Suprapubic skin (tissue), 4 donors: ENCODE results near the gene SIRPA.

Source experiments
- EP300 ChIP-seq: sonication (generic); formaldehyde crosslinking; IDR thresholded peaks from one replicate; pipeline ENCODE4 v1.6.1; 2017; ENCODE audit warnings: antibody characterized with exemption
- POLR2A ChIP-seq, 2 donors: fragments of 450-650 bp; IDR thresholded peaks; one replicate each; pipeline ENCODE4 v1.6.1; 2017; ENCODE audit warnings: antibody characterized with exemption in 2 of 2, mild to moderate bottlenecking in 2 of 2, moderate library complexity in 2 of 2
- POLR2AphosphoS5 ChIP-seq, 3 donors: sonication (generic); formaldehyde crosslinking; IDR thresholded peaks; one replicate each; pipeline ENCODE4 v1.6.1; 2017; ENCODE audit warnings: antibody characterized with exemption in 3 of 3
- TF ChIP-seq, protein P1 (sequence below), 2 donors: fragments of 200-600 bp in 1 of 2; fragments of 450-650 bp in 1 of 2; sonication (generic) in 1 of 2; IDR thresholded peaks; one replicate each; pipeline ENCODE4 v1.5.1; 2016 to 2019; ENCODE audit warnings: antibody characterized with exemption in 2 of 2, mild to moderate bottlenecking in 1 of 2, moderate library complexity in 1 of 2

DNA sequence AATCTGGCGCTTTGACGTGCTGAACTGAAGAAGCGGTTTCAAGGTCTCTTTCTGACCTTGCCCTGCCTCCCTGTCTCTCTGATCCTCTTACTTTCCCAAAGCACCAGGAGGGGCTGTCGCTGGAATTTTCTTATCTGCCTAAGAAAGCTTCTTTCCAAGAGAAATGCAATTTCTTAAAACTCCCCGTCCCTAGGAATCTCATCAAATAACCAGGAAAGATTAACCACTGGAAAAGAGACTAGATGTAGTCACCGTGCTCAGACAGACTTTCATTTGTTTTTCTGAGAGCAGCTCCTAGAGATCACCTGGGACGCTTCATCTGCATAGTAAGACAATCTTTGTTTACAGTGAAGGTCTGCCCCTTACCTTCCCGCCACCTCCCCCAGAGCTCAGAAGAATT is 60.0 kb downstream of the SIRPA start:
- TF ChIP-seq, protein P1, sequence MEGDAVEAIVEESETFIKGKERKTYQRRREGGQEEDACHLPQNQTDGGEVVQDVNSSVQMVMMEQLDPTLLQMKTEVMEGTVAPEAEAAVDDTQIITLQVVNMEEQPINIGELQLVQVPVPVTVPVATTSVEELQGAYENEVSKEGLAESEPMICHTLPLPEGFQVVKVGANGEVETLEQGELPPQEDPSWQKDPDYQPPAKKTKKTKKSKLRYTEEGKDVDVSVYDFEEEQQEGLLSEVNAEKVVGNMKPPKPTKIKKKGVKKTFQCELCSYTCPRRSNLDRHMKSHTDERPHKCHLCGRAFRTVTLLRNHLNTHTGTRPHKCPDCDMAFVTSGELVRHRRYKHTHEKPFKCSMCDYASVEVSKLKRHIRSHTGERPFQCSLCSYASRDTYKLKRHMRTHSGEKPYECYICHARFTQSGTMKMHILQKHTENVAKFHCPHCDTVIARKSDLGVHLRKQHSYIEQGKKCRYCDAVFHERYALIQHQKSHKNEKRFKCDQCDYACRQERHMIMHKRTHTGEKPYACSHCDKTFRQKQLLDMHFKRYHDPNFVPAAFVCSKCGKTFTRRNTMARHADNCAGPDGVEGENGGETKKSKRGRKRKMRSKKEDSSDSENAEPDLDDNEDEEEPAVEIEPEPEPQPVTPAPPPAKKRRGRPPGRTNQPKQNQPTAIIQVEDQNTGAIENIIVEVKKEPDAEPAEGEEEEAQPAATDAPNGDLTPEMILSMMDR (IDR thresholded peaks at IDR 0.05) = no peak
- TF ChIP-seq POLR2A (IDR thresholded peaks at IDR 0.05) (no peak), EP300 (no peak), POLR2AphosphoS5 (IDR thresholded peaks at IDR 0.05) (no peak)
